ENCODE measurements around the gene RAB24.
"Not testable (repeated sequence)": the region's sequence is repeated elsewhere in the genome, so short reads cannot be mapped to it uniquely, and the experiment has no call there.

DNA sequence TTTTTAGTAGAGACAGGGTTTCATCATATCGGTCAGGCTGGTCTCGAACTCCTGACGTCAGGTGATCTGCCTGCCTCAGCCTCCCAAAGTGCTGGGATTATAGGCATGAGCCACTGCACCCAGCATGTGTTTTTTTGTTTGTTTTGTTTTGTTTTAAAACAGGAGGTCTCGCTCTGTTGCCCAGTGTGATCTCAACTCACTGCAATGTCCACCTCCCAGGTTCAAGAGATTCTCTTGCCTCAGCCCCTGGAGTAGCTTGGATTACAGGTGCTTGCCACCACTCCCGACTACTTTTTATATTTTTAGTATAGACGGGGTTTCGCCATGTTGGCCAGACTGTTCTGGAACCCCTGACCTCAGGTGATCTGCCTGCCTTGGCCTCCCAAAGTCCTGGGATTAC lies 44.8 kb downstream of the RAB24 start:
- TF ChIP-seq, protein P1, sequence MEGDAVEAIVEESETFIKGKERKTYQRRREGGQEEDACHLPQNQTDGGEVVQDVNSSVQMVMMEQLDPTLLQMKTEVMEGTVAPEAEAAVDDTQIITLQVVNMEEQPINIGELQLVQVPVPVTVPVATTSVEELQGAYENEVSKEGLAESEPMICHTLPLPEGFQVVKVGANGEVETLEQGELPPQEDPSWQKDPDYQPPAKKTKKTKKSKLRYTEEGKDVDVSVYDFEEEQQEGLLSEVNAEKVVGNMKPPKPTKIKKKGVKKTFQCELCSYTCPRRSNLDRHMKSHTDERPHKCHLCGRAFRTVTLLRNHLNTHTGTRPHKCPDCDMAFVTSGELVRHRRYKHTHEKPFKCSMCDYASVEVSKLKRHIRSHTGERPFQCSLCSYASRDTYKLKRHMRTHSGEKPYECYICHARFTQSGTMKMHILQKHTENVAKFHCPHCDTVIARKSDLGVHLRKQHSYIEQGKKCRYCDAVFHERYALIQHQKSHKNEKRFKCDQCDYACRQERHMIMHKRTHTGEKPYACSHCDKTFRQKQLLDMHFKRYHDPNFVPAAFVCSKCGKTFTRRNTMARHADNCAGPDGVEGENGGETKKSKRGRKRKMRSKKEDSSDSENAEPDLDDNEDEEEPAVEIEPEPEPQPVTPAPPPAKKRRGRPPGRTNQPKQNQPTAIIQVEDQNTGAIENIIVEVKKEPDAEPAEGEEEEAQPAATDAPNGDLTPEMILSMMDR (IDR thresholded peaks at IDR 0.05): not testable (repeated sequence)
- not testable (repeated sequence) for TF ChIP-seq POLR2A (IDR thresholded peaks at IDR 0.05)

Data from right lobe of liver (tissue), 4 donors.